A549 (cell line): ENCODE measurements around the gene CCDC60. TPM values are rescaled to one million over a fixed set of nuclear protein-coding genes. Genes with fewer than 3 reads are reported as not detected.

Source experiments
- ATAC-seq, 2 experiments: fragments of 200-7000 bp in 1 of 2; fragments of >200 bp in 1 of 2; cut with Nextera tagmentation in 1 of 2; cut with Tn5 transposase in 1 of 2; 3 replicates each; pipeline versions ENCODE4 v1.8.0 to v1.9.1; 2018 to 2020; ENCODE audit warnings: mild to moderate bottlenecking in 1 of 2, moderate library complexity in 1 of 2
- CTCF ChIA-PET: fragments of 300-600 bp; sonication (Branson Sonifier 250); formaldehyde crosslinking; extraction: SDS; loops from one replicate; lab custom pipeline; 2021; ENCODE audit warnings: antibody characterized with exemption, inconsistent platforms; lab: Yijun Ruan, JAX
- POLR2A ChIA-PET: fragments of 350-600 bp; formaldehyde crosslinking; extraction: SDS; loops from one replicate; lab custom pipeline; 2021; ENCODE audit warnings: antibody characterized with exemption, inconsistent platforms; lab: Yijun Ruan, JAX
- DNase-seq, 2 experiments: peaks; one replicate each; pipeline versions ENCODE4 v3.0.0 to v3.0.0-alpha.2; 2011 to 2016; ENCODE audit warnings: low read depth in 1 of 2, low spot score in 1 of 2
- FAIRE-seq: peaks from 2 replicates; lab custom pipeline; 2011; peaks lifted over from hg19 to GRCh38; lab: Jason Lieb, UNC
- H3K27ac ChIP-seq, 2 experiments: fragments of >200 bp; sonication (Bioruptor Twin); formaldehyde crosslinking; 3 replicates each; pipeline ENCODE4 v1.5.1; 2016 to 2017
- H3K4me1 ChIP-seq: fragments of >200 bp; sonication (Bioruptor Twin); formaldehyde crosslinking; 3 replicates; pipeline ENCODE4 v1.6.1; 2016
- H3K4me2 ChIP-seq: fragments of >200 bp; sonication (Bioruptor Twin); formaldehyde crosslinking; 3 replicates; pipeline ENCODE4 v1.6.1; 2016
- H3K4me3 ChIP-seq: fragments of >200 bp; sonication (Bioruptor Twin); formaldehyde crosslinking; 3 replicates; pipeline ENCODE4 v1.5.1; 2016
- H3K9me3 ChIP-seq: fragments of >200 bp; sonication (Bioruptor Twin); formaldehyde crosslinking; 3 replicates; pipeline ENCODE4 v1.6.1; 2016
- ATOH8 ChIP-seq: fragments of 250-450 bp; sonication (Bioruptor Pico); IDR thresholded peaks from 2 replicates; pipeline ENCODE4 v1.5.0; 2020; ENCODE audit warnings: low read depth, mild to moderate bottlenecking, moderate library complexity
- CBX8 ChIP-seq: fragments of 200-600 bp; sonication (generic); IDR thresholded peaks from 2 replicates; pipeline ENCODE4 v1.6.1; 2016
- CEBPB ChIP-seq, 2 experiments: fragments of >200 bp in 1 of 2; sonication (Bioruptor Twin) in 1 of 2; formaldehyde crosslinking in 1 of 2; IDR thresholded peaks; 2 replicates each; pipeline ENCODE4 v1.6.1; 2012 to 2016
- CHD2 ChIP-seq: fragments of 150-350 bp; IDR thresholded peaks from 2 replicates; pipeline ENCODE4 v1.6.1; 2014; ENCODE audit warnings: low read length; ENCODE audit not compliant: partially characterized antibody
- CHD4 ChIP-seq: fragments of 200-600 bp; sonication (generic); IDR thresholded peaks from 2 replicates; pipeline ENCODE4 v1.6.1; 2016; ENCODE audit warnings: antibody characterized with exemption, mild to moderate bottlenecking, borderline replicate concordance
- EHMT2 ChIP-seq: fragments of 200-600 bp; sonication (generic); IDR thresholded peaks from 2 replicates; pipeline ENCODE4 v1.6.1; 2016; ENCODE audit warnings: antibody characterized with exemption, low read depth, mild to moderate bottlenecking, moderate library complexity
- ELK1 ChIP-seq: fragments of 150-350 bp; IDR thresholded peaks from 2 replicates; pipeline ENCODE4 v1.6.1; 2014; ENCODE audit warnings: low read depth, mild to moderate bottlenecking, low read length
- FOSL2 ChIP-seq, 2 experiments: fragments of 450-650 bp in 1 of 2; fragments of >200 bp in 1 of 2; sonication (Bioruptor Twin) in 1 of 2; formaldehyde crosslinking; IDR thresholded peaks; 2 replicates each; pipeline versions ENCODE4 v1.5.0 to v1.6.1; 2016 to 2020; ENCODE audit warnings: mild to moderate bottlenecking in 1 of 2, moderate library complexity in 1 of 2
- HOXA7 ChIP-seq: fragments of 250-450 bp; sonication (Bioruptor Pico); IDR thresholded peaks from 2 replicates; pipeline ENCODE4 v1.5.0; 2020; ENCODE audit warnings: mild to moderate bottlenecking, moderate library complexity
- HOXB5 ChIP-seq: fragments of 250-450 bp; sonication (Bioruptor Pico); IDR thresholded peaks from 2 replicates; pipeline ENCODE4 v1.5.0; 2020; ENCODE audit warnings: mild to moderate bottlenecking, moderate library complexity
- JUN ChIP-seq, 2 experiments: fragments of >200 bp; sonication (Bioruptor Twin); formaldehyde crosslinking; IDR thresholded peaks; 2 replicates in 1 of 2; 3 replicates in 1 of 2; pipeline ENCODE4 v1.6.1; 2016 to 2017
- KDM5A ChIP-seq: fragments of 200-600 bp; sonication (generic); IDR thresholded peaks from 2 replicates; pipeline ENCODE4 v1.6.1; 2016; ENCODE audit warnings: antibody characterized with exemption, mild to moderate bottlenecking
- MYC ChIP-seq: IDR thresholded peaks from 2 replicates; pipeline ENCODE4 v1.6.1; 2012; ENCODE audit warnings: mild to moderate bottlenecking, inconsistent platforms, low read length, improper control_type of control experiment, borderline replicate concordance
- NFE2L2 ChIP-seq: fragments of 150-350 bp; conservative IDR thresholded peaks from 2 replicates; pipeline ENCODE4 v1.6.1; 2014; ENCODE audit warnings: low read length
- NPAS2 ChIP-seq: fragments of 250-450 bp; sonication (Bioruptor Pico); IDR thresholded peaks from 2 replicates; pipeline ENCODE4 v1.8.0; 2022; ENCODE audit warnings: mild to moderate bottlenecking, moderate library complexity, borderline replicate concordance
- PHF8 ChIP-seq: fragments of 200-600 bp; sonication (generic); IDR thresholded peaks from 2 replicates; pipeline ENCODE4 v1.6.1; 2016; ENCODE audit warnings: low read depth, mild to moderate bottlenecking, antibody characterized with exemption, moderate library complexity, borderline replicate concordance
- RAD21 ChIP-seq, 2 experiments: fragments of >200 bp in 1 of 2; sonication (Bioruptor Twin) in 1 of 2; formaldehyde crosslinking in 1 of 2; IDR thresholded peaks in 1 of 2; conservative IDR thresholded peaks in 1 of 2; 2 replicates in 1 of 2; 3 replicates in 1 of 2; pipeline ENCODE4 v1.6.1; 2012 to 2018; ENCODE audit warnings: inconsistent platforms in 1 of 2
- RARB ChIP-seq: fragments of 250-450 bp; sonication (Bioruptor Pico); IDR thresholded peaks from 2 replicates; pipeline ENCODE4 v1.8.0; 2021; ENCODE audit warnings: mild to moderate bottlenecking, moderate library complexity
- RCOR1 ChIP-seq: fragments of 150-350 bp; IDR thresholded peaks from 2 replicates; pipeline ENCODE4 v1.6.1; 2014; ENCODE audit warnings: antibody characterized with exemption, low read length, low read depth
- RNF2 ChIP-seq: fragments of 200-600 bp; sonication (generic); IDR thresholded peaks from 2 replicates; pipeline ENCODE4 v1.6.1; 2016; ENCODE audit warnings: low read depth, mild to moderate bottlenecking, antibody characterized with exemption, moderate library complexity, borderline replicate concordance
- TFCP2L1 ChIP-seq: fragments of 250-450 bp; sonication (Bioruptor Pico); IDR thresholded peaks from 2 replicates; pipeline ENCODE4 v1.5.0; 2021; ENCODE audit warnings: mild to moderate bottlenecking
- ZC3H11A ChIP-seq: fragments of 450-650 bp; IDR thresholded peaks from 2 replicates; pipeline ENCODE4 v1.6.1; 2014; ENCODE audit warnings: antibody characterized with exemption, mild to moderate bottlenecking
- ZNF302 ChIP-seq: fragments of 250-450 bp; sonication (Bioruptor Pico); IDR thresholded peaks from 2 replicates; pipeline ENCODE4 v1.9.0; 2021; ENCODE audit warnings: inconsistent platforms, mild to moderate bottlenecking, moderate library complexity
- WGBS: methylation state at CpG from one replicate; pipeline ENCODE4 v1.1.6; 2017; ENCODE audit errors: missing lambda C conversion rate; 5-methylcytosine and 5-hydroxymethylcytosine counted together
- polyA plus RNA-seq, 4 experiments: library from polyadenylated mRNA; depleted of rRNA in 3 of 4; stranded (reverse); fragments of >200 nt; fragmentation: RNase III in 1 of 4; extraction: RNeasy Plus Mini Kit Qiagen cat#74134 plus additional on column Dnase treatment in 1 of 4; gene quantifications; 2 replicates in 3 of 4; 3 replicates in 1 of 4; pipeline ENCODE4 v1.2.3, GENCODE V29; 2011 to 2017
- TF ChIP-seq, protein P1 (sequence below): IDR thresholded peaks from 2 replicates; pipeline ENCODE4 v1.6.1; 2012; ENCODE audit warnings: low read depth, borderline replicate concordance
- TF ChIP-seq, protein P2 (sequence below): fragments of >200 bp; sonication (Bioruptor Twin); formaldehyde crosslinking; IDR thresholded peaks from 3 replicates; pipeline ENCODE4 v1.5.1; 2016
- TF ChIP-seq, protein P3 (sequence below): IDR thresholded peaks from 2 replicates; pipeline ENCODE4 v1.6.1; 2012

CCDC60 gene
- polyA plus RNA-seq, 2 of the 4 experiments (the other 2 are of a cell fraction): 0.09 TPM; not detected in 1

DNA sequence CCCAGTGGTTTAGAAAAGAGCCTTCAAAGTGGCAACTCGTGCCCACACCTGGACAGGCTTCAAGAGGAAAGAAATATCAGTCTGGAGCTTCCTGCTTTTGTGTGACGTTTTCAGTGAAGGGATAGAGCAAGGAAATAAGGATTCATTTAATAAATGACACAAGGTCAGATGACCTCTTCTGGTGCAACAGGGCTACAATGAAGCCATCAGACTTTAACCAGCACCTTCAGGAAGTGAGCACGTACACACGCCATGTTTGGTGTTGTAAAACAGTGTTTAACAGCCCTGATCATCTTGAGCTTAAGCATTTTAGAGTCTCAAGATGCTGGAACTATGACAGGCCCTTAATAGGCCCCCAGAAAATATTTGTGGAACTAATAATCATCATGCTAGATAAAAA, 59.1 kb downstream of the CCDC60 start:
- Histone ChIP-seq H3K9me3 (no peaks in the 10 kb centered on the region), H3K4me3 (no peak overlapping the region), H3K4me2 (no peak overlapping the region), H3K4me1 (no peaks in the 10 kb centered on the region), H3K27ac (no peak overlapping the region)
- ATAC-seq (no peak), FAIRE-seq (no peak), DNase-seq (no peak)
- ChIA-PET POLR2A (no interaction called here), CTCF (interaction anchor here (1.1 kb wide), 1 partner anchor 25 kb away, joined by 4 read pairs; no protein-coding TSS in a partner anchor)
- no peak for TF ChIP-seq ELK1
- TF ChIP-seq, protein P1, sequence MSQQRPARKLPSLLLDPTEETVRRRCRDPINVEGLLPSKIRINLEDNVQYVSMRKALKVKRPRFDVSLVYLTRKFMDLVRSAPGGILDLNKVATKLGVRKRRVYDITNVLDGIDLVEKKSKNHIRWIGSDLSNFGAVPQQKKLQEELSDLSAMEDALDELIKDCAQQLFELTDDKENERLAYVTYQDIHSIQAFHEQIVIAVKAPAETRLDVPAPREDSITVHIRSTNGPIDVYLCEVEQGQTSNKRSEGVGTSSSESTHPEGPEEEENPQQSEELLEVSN: no peak
- TF ChIP-seq, protein P2, sequence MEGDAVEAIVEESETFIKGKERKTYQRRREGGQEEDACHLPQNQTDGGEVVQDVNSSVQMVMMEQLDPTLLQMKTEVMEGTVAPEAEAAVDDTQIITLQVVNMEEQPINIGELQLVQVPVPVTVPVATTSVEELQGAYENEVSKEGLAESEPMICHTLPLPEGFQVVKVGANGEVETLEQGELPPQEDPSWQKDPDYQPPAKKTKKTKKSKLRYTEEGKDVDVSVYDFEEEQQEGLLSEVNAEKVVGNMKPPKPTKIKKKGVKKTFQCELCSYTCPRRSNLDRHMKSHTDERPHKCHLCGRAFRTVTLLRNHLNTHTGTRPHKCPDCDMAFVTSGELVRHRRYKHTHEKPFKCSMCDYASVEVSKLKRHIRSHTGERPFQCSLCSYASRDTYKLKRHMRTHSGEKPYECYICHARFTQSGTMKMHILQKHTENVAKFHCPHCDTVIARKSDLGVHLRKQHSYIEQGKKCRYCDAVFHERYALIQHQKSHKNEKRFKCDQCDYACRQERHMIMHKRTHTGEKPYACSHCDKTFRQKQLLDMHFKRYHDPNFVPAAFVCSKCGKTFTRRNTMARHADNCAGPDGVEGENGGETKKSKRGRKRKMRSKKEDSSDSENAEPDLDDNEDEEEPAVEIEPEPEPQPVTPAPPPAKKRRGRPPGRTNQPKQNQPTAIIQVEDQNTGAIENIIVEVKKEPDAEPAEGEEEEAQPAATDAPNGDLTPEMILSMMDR: no peak
- TF ChIP-seq NPAS2 (CRISPR knock-in tag): no peak
- no peak for TF ChIP-seq JUN (IDR thresholded peaks at IDR 0.05)
- no peak for TF ChIP-seq ATOH8
- no peak for TF ChIP-seq FOSL2 (IDR thresholded peaks at IDR 0.05)
- no peak for TF ChIP-seq FOSL2 (CRISPR knock-in tag; IDR thresholded peaks at IDR 0.05)
- TF ChIP-seq CEBPB (IDR thresholded peaks at IDR 0.05): no peak
- TF ChIP-seq RAD21 (conservative IDR thresholded peaks at IDR 0.05 in 1 of 2, IDR thresholded peaks at IDR 0.05 in 1 of 2): no peak
- TF ChIP-seq CHD4: no peak
- no peak for TF ChIP-seq HOXA7 (CRISPR knock-in tag)
- no peak for TF ChIP-seq MYC
- no peak for TF ChIP-seq CBX8
- 3% methylated on average over 4 of the region's 4 CpGs for whole genome bisulfite sequencing

GRCh38 chr12:119397540-119397939, 63.0 kb downstream of the CCDC60 start:
- Histone ChIP-seq H3K27ac (no peak overlapping the region), H3K9me3 (no peaks in the 10 kb centered on the region), H3K4me1 (no peaks in the 10 kb centered on the region), H3K4me3 (no peak overlapping the region), H3K4me2 (no peak overlapping the region)
- ATAC-seq: no peak
- 46% methylated on average over 6 of the region's 10 CpGs for WGBS
- no peak for FAIRE-seq
- ChIA-PET POLR2A (no interaction called here), CTCF (interaction anchor here (1.0 to 2.1 kb wide), 3 partner anchors 9 to 281 kb away, joined by 3 to 8 read pairs (median 3); no protein-coding TSS in a partner anchor)
- DNase-seq: no peak
- no peak for TF ChIP-seq PHF8
- TF ChIP-seq ATOH8: no peak
- TF ChIP-seq EHMT2: no peak
- no peak for TF ChIP-seq JUN (IDR thresholded peaks at IDR 0.05)
- no peak for TF ChIP-seq ZC3H11A
- no peak for TF ChIP-seq RNF2
- no peak for TF ChIP-seq CEBPB (IDR thresholded peaks at IDR 0.05)
- no peak for TF ChIP-seq RCOR1
- TF ChIP-seq RARB: no peak
- TF ChIP-seq, protein P3, sequence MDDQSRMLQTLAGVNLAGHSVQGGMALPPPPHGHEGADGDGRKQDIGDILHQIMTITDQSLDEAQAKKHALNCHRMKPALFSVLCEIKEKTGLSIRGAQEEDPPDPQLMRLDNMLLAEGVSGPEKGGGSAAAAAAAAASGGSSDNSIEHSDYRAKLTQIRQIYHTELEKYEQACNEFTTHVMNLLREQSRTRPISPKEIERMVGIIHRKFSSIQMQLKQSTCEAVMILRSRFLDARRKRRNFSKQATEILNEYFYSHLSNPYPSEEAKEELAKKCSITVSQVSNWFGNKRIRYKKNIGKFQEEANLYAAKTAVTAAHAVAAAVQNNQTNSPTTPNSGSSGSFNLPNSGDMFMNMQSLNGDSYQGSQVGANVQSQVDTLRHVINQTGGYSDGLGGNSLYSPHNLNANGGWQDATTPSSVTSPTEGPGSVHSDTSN: no peak
- no peak for TF ChIP-seq NFE2L2
- TF ChIP-seq ZNF302 (CRISPR knock-in tag): no peak
- no peak for TF ChIP-seq KDM5A
- TF ChIP-seq, protein P2: no peak
- no peak for TF ChIP-seq TFCP2L1
- TF ChIP-seq CHD2: no peak
- no peak for TF ChIP-seq ELK1
- no peak for TF ChIP-seq HOXB5 (CRISPR knock-in tag)
- no peak for TF ChIP-seq HOXA7 (CRISPR knock-in tag)
